AG04450 (cell line): ENCODE measurements around the gene SIDT1. TPM values are rescaled to one million over a fixed set of nuclear protein-coding genes. Genes with fewer than 3 reads are reported as not detected.

Experiments
- CTCF ChIA-PET: fragments of 300-600, 350-600 bp; formaldehyde crosslinking; extraction: SDS; loops from one replicate; lab custom pipeline; 2022; ENCODE audit warnings: antibody characterized with exemption, inconsistent platforms; lab: Charles Lee
- POLR2A ChIA-PET: fragments of 350-600 bp; formaldehyde crosslinking; extraction: SDS; loops from one replicate; lab custom pipeline; 2021; ENCODE audit warnings: antibody characterized with exemption, inconsistent platforms; lab: Yijun Ruan, JAX
- DNase-seq: peaks from one replicate; pipeline ENCODE4 v3.0.0-alpha.2; 2011; ENCODE audit warnings: low read depth, low spot score
- H3K27ac ChIP-seq: one replicate; pipeline ENCODE4 v1.5.1; 2012; ENCODE audit warnings: low read depth, low read length, control low read depth
- H3K27me3 ChIP-seq: one replicate; pipeline ENCODE4 v1.6.0; 2012; ENCODE audit warnings: low read length; ENCODE audit not compliant: control insufficient read depth, insufficient read depth
- H3K4me3 ChIP-seq: 2 replicates; pipeline ENCODE4 v1.5.1; 2011; ENCODE audit warnings: mild to moderate bottlenecking, low read depth, low read length, control low read depth
- H3K9me3 ChIP-seq: 2 replicates; pipeline ENCODE4 v1.5.1; 2012; ENCODE audit warnings: low read length; ENCODE audit not compliant: control insufficient read depth, insufficient read depth
- CTCF ChIP-seq: IDR thresholded peaks from 2 replicates; pipeline ENCODE4 v1.5.1; 2011; ENCODE audit warnings: low read depth, low read length, control low read depth, inconsistent platforms
- polyA plus RNA-seq: library from polyadenylated mRNA; depleted of rRNA; stranded (reverse); fragments of >200 nt; gene quantifications from 2 replicates; pipeline ENCODE4 v1.2.3, GENCODE V29; 2011

SIDT1 gene
- polyA plus RNA-seq, 1 experiment: not detected

- POLR2A ChIA-PET: no interaction called here
- no peaks in the 10 kb centered on the region; the same call in 1 of the 2 replicates for H3K9me3 ChIP-seq
- CTCF ChIA-PET: no interaction called here
- H3K27me3 ChIP-seq: peaks cover 8% of the 10 kb centered on the region
- no peak for TF ChIP-seq CTCF
- no peak overlapping the region for H3K4me3 ChIP-seq
- no peak for DNase-seq
- H3K27ac ChIP-seq: no peak overlapping the region
Measured at GRCh38 chr3:113623811-113624210, 91.5 kb downstream of the SIDT1 start.

DNA sequence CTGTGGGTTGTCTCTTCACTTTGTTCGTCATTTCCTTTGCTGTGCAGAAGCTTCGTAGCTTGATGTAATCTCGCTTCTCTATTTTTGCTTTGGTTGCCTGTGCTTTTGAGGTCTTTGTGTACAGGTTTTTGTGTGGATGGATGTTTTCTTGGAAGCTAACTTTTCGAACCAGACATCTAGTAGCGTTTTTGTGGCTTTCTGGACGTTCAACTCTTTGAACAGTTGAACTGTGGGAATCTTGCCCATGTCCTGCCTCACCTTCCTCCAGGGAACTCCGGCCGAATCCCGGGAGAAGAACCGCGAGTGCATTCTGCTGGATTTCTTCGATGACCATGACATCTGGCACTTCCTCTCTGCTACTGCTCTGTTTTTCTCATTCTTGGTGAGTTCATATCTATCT, 93.5 kb downstream of the SIDT1 start:
- no peak overlapping the region for H3K4me3 ChIP-seq
- CTCF ChIA-PET: interaction anchor here (1.3 to 1.4 kb wide), 3 partner anchors 118 to 132 kb away, joined by 3 to 8 read pairs (median 7); no protein-coding TSS in a partner anchor
- no peak overlapping the region for H3K27ac ChIP-seq
- H3K9me3 ChIP-seq: no peaks in the 10 kb centered on the region; the same call in 1 of the 2 replicates
- no peak for DNase-seq
- peaks cover 7% of the 10 kb centered on the region for H3K27me3 ChIP-seq
- POLR2A ChIA-PET: no interaction called here
- no peak for TF ChIP-seq CTCF

DNA sequence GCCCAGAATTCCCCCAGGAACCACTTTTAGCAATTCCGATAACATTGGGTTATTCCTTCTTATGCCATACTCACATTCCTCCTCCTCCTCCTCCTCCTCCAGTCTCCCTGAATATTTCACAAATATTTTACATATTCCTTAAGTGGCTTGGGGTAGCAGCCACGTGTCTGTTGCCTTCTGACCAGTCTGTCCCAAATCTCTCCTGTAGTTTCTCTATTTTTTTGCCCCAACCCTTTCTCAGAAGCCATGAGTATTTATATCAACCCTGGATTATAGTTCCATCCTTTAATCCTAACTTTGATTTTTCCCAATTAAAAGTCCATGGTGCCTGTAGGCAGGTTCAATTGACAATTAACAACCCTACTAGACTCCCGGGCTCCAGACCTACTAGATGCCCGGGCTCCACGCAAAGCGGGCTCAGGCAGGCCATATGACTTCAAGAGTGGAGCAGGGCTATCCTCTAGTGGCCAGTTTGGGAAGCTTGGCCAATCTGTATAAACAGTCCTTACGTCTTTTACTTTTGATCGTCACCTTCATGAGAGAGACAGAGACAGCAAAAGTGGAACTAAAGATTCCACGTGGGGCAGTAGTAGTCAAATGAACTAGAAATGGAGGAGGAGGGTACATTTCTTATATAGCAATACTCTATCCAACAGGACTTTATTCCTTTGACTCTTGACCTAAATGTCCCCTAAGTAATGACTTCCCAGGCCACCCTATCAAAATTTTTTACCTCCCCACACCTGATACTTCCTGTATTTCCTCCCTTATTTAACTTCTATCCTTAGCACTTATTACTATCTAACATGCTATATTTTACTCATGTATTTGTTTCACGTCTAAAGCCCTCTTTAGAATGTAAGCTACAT, 94.4 kb downstream of the SIDT1 start:
- CTCF ChIA-PET: interaction anchor here (0.7 to 2.5 kb wide), 8 partner anchors 10 to 591 kb away, joined by 3 to 29 read pairs (median 4); partner anchors contain the start of gene BOC

DNA sequence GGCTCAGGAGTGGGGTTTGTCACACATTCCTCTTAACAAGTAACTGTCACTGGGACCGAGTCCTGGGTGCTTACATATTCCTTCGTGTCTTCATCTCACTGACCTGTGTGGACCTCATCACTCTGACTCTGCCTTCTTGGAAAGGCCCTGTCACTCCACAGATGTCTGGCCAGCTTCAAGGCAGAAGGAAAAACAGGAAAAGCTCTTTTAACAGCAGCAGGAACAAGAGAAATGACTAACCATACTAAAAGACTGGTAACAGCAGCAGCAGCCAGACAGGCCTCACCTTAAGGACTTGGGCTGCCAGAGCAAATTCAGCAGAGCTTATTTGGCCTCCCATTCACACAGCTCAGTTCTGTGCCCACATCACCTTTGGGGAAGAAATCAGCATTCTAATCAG, 96.0 kb downstream of the SIDT1 start:
- TF ChIP-seq CTCF: no peak

More for the DNA sequence above, 94.4 kb downstream of the SIDT1 start:
- Histone ChIP-seq H3K9me3 (no peaks in the 10 kb centered on the region; the same call in 1 of the 2 replicates), H3K4me3 (0 out of 2 replicates have a peak overlapping the region, but pooled peaks have one; percentile 17), H3K27me3 (peaks cover 7% of the 10 kb centered on the region), H3K27ac (no peak overlapping the region)
- TF ChIP-seq CTCF: peak; percentile 96
- POLR2A ChIA-PET: no interaction called here
- DNase-seq: peak; percentile 7

GRCh38 chr3:113628788-113629187, 96.4 kb downstream of the SIDT1 start:
- POLR2A ChIA-PET: no interaction called here
- Histone ChIP-seq H3K9me3 (no peaks in the 10 kb centered on the region; the same call in 1 of the 2 replicates), H3K27ac (no peak overlapping the region), H3K4me3 (no peak overlapping the region), H3K27me3 (peaks cover 5% of the 10 kb centered on the region)
- CTCF ChIA-PET: interaction anchor here (1.0 to 2.5 kb wide), 2 partner anchors 11 to 132 kb away, joined by 3 to 29 read pairs; no protein-coding TSS in a partner anchor
- no peak for DNase-seq
- TF ChIP-seq CTCF: no peak

More for the DNA sequence above, 96.0 kb downstream of the SIDT1 start:
- H3K27me3 ChIP-seq: peaks cover 5% of the 10 kb centered on the region
- POLR2A ChIA-PET: no interaction called here
- H3K9me3 ChIP-seq: no peaks in the 10 kb centered on the region; the same call in 1 of the 2 replicates
- DNase-seq: no peak
- no peak overlapping the region for H3K4me3 ChIP-seq
- no peak overlapping the region for H3K27ac ChIP-seq
- CTCF ChIA-PET: interaction anchor here (0.6 to 2.5 kb wide), 4 partner anchors 11 to 352 kb away, joined by 3 to 29 read pairs (median 10); no protein-coding TSS in a partner anchor
